Esophagus muscularis mucosa (tissue), 4 donors: ENCODE results near the gene CHD3. TPM values are rescaled to one million over a fixed set of nuclear protein-coding genes. Genes with fewer than 3 reads are reported as not detected.
A peak's percentile ranks its signal among the peaks of the same experiment; 100 is the strongest.
"Not testable (repeated sequence)": the region's sequence is repeated elsewhere in the genome, so short reads cannot be mapped to it uniquely, and the experiment has no call there.

Experiments used
- DNase-seq: peaks from one replicate; pipeline ENCODE4 v3.0.0-alpha.2; 2017; ENCODE audit errors: extremely low spot score
- H3K27ac ChIP-seq, 4 donors: fragments of 200-600 bp; sonication (generic); replicated peaks in 1 of 4; 1 replicate in 3 of 4; 2 replicates in 1 of 4; pipeline ENCODE4 v1.5.1; 2016 to 2019; ENCODE audit warnings: mild to moderate bottlenecking in 1 of 4
- H3K27me3 ChIP-seq, 4 donors: fragments of 200-600 bp; sonication (generic); one replicate each; pipeline versions ENCODE4 v1.5.1 to v1.6.0; 2016 to 2019
- H3K36me3 ChIP-seq, 4 donors: fragments of 200-600 bp; sonication (generic); one replicate each; pipeline ENCODE4 v1.5.1; 2016 to 2019
- H3K4me1 ChIP-seq, 4 donors: fragments of 200-600 bp; sonication (generic); one replicate each; pipeline ENCODE4 v1.5.1; 2016 to 2019
- H3K4me3 ChIP-seq, 4 donors: fragments of 200-600 bp; sonication (generic); 1 replicate in 2 of 4; 2 replicates in 2 of 4; pipeline ENCODE4 v1.5.1; 2016 to 2019; ENCODE audit warnings: mild to moderate bottlenecking in 4 of 4, moderate library complexity in 1 of 4
- H3K9me3 ChIP-seq, 4 donors: fragments of 200-600 bp; sonication (generic); 1 replicate in 3 of 4; 2 replicates in 1 of 4; pipeline ENCODE4 v1.5.1; 2016 to 2019
- CTCF ChIP-seq, 3 experiments: fragments of 200-600 bp in 2 of 3; fragments of 450-650 bp in 1 of 3; sonication (generic) in 2 of 3; IDR thresholded peaks; one replicate each; pipeline ENCODE4 v1.5.1; 2017 to 2019; ENCODE audit warnings: antibody characterized with exemption in 3 of 3, mild to moderate bottlenecking in 2 of 3, moderate library complexity in 1 of 3
- EP300 ChIP-seq: sonication (generic); formaldehyde crosslinking; IDR thresholded peaks from one replicate; pipeline ENCODE4 v1.6.1; 2017; ENCODE audit warnings: antibody characterized with exemption
- POLR2A ChIP-seq: fragments of 450-650 bp; IDR thresholded peaks from one replicate; pipeline ENCODE4 v1.6.1; 2017; ENCODE audit warnings: antibody characterized with exemption, moderate library complexity, mild to moderate bottlenecking, low read depth
- POLR2AphosphoS5 ChIP-seq, 2 donors: sonication (generic); formaldehyde crosslinking; IDR thresholded peaks; one replicate each; pipeline ENCODE4 v1.6.1; 2017; ENCODE audit warnings: antibody characterized with exemption in 2 of 2
- WGBS: methylation state at CpG from one replicate; pipeline ENCODE4 v1.1.5; 2018; 5-methylcytosine and 5-hydroxymethylcytosine counted together
- intact Hi-C: fragments of 100-400 bp; cut with DNase I; formaldehyde crosslinking; loops from one replicate; pipeline ENCODE4 v1.15.1; 2023
- total RNA-seq, 4 donors: library from RNA; depleted of rRNA; stranded (reverse); fragments of >200 nt; gene quantifications; one replicate each; pipeline versions ENCODE4 v1.1.0 to v1.2.1, GENCODE V29; 2016

CHD3 gene
- total RNA-seq, 4 donors from 2014 or later: 82.7 to 139 (median 111) TPM

DNA sequence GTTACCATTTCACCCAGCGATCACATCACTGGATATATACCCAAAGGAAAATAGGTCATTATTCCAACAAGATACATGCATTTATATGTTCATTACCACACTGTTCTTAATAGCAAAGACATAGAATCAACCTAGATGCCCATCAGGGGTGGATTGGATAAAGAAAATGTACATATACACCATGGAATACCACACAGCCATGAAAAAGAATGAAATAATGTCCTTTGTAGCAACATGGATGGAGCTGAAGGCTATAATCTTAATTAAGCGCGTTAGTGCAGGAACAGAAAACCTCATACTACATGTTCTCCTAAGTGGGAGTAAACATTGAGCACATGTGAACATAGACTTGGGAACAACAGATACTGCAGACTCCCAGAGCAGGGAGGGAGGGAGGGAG lies 62.0 kb downstream of the CHD3 start:
- WGBS: 60% methylated on average over 3 of the region's 3 CpGs
- no peak overlapping the region for H3K27ac ChIP-seq

GRCh38 chr17:7951143-7951792 lies 62.7 kb downstream of the CHD3 start:
- H3K27me3 ChIP-seq: no peaks in the 10 kb centered on the region
- H3K4me1 ChIP-seq: peaks cover 10 to 27% (median 16%) of the 10 kb centered on the region in 4 donors
- no peaks in the 10 kb centered on the region for H3K9me3 ChIP-seq
- peak overlapping the region; percentile 4 to 72 (median 55) for H3K27ac ChIP-seq
- DNase-seq: no peak
- peak in 1 of 2 donors; percentile 9 for TF ChIP-seq POLR2AphosphoS5 (IDR thresholded peaks at IDR 0.05)
- TF ChIP-seq POLR2A: no peak
- no peak overlapping the region for H3K4me3 ChIP-seq
- WGBS: 65% methylated on average over 5 of the region's 5 CpGs
- intact Hi-C loops: no loop called here
- H3K36me3 ChIP-seq: peaks cover 22 to 33% (median 31%) of the 10 kb centered on the region in 4 donors

More for the DNA sequence above, 62.0 kb downstream of the CHD3 start:
- TF ChIP-seq POLR2AphosphoS5 (IDR thresholded peaks at IDR 0.05): no peak
- TF ChIP-seq CTCF (IDR thresholded peaks at IDR 0.05): no peak
- no peak for TF ChIP-seq POLR2A
- no peak for TF ChIP-seq EP300
- DNase-seq: no peak
- Histone ChIP-seq H3K36me3 (peaks cover 28 to 40% (median 38%) of the 10 kb centered on the region in 4 donors), H3K4me1 (peaks cover 3 to 21% (median 11%) of the 10 kb centered on the region in 4 donors), H3K9me3 (no peaks in the 10 kb centered on the region), H3K27me3 (no peaks in the 10 kb centered on the region), H3K4me3 (no peak overlapping the region)
- intact Hi-C loops: no loop called here

DNA sequence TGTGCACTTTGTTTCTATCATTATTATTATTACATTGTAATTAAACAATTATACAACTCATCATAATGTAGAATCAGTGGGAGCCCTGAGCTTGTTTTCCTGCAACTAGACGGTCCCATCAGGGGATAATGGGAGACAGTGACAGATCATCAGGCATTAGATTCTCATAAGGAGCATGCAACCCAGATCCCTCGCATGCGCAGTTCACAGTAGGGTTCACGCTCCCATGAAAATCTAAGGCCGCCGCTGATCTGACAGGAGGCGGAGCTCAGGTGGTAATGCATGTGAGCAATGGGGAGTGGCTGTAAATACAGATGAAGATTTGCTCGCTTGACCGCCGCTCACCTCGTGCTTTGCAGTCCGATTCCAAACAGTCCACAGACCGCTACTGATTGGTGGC lies 64.7 kb downstream of the CHD3 start:
- H3K27me3 ChIP-seq, H3K27ac ChIP-seq, DNase-seq, H3K9me3 ChIP-seq, intact Hi-C loops, H3K4me3 ChIP-seq: not testable (repeated sequence)
- Histone ChIP-seq H3K36me3 (peaks cover 11 to 14% (median 13%) of the 10 kb centered on the region in 4 donors), H3K4me1 (peaks cover 15 to 34% (median 19%) of the 10 kb centered on the region in 4 donors)
- WGBS: 89% methylated on average over 13 of the region's 13 CpGs

- intact Hi-C loops: no loop called here
- DNase-seq: no peak
- H3K9me3 ChIP-seq: no peaks in the 10 kb centered on the region
- peak overlapping the region in 2 of 4 donors; percentile 33 to 66 for H3K27ac ChIP-seq
- H3K27me3 ChIP-seq: no peaks in the 10 kb centered on the region
- H3K4me1 ChIP-seq: peaks cover 15 to 34% (median 19%) of the 10 kb centered on the region in 4 donors
- H3K4me3 ChIP-seq: no peak overlapping the region
- no peaks in the 10 kb centered on the region for H3K36me3 ChIP-seq
- WGBS: 64% methylated on average over 13 of the region's 13 CpGs
- TF ChIP-seq POLR2AphosphoS5 (IDR thresholded peaks at IDR 0.05) (no peak), EP300 (no peak), CTCF (IDR thresholded peaks at IDR 0.05) (no peak), POLR2A (no peak)
Measured at GRCh38 chr17:7955414-7956227, 67.0 kb downstream of the CHD3 start.

GRCh38 chr17:7956228-7956965 lies 67.8 kb downstream of the CHD3 start:
- no peaks in the 10 kb centered on the region for H3K9me3 ChIP-seq
- H3K27me3 ChIP-seq: peaks cover 0 to 4% (median 0%) of the 10 kb centered on the region in 4 donors
- DNase-seq: no peak
- H3K4me3 ChIP-seq: no peak overlapping the region
- no peaks in the 10 kb centered on the region for H3K36me3 ChIP-seq
- peaks cover 15 to 28% (median 19%) of the 10 kb centered on the region in 4 donors for H3K4me1 ChIP-seq
- 65% methylated on average over 11 of the region's 11 CpGs for WGBS
- intact Hi-C loops: no loop called here
- H3K27ac ChIP-seq: peak overlapping the region in 3 of 4 donors; percentile 18 to 66 (median 33)
- TF ChIP-seq CTCF (IDR thresholded peaks at IDR 0.05) (no peak), POLR2AphosphoS5 (IDR thresholded peaks at IDR 0.05) (peak; percentile 69 to 76)
